Measurements from ENCODE around the gene CAMK2A.

Gene CAMK2A

DNA sequence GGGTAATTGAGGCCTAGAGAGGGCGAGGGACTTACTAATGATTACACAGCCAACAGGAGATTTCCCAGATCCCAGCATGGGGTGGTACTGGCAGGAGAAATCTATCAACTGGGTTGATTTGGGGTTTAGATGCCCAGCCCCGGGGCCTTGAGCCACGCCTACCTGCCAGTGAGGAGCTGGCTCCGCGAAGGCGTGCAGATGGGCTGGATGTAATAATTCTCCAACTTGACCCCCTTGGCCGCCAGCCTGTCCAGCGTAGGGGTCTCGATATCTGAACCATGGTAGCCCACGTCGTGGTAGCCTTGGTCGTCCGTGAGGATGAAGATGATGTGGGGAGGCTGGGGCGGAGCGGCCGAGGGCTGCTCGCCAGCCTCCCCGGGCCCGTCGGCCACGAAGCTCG, 12.3 kb upstream of the CAMK2A start:
- no peak overlapping the region for H3K27ac Mint-ChIP-seq
- peaks cover 0 to 5% of the 10 kb centered on the region in 2 donors for H3K4me1 Mint-ChIP-seq (ENCODE audit: low read depth in 2 of 2)
- peaks cover 21 to 66% of the 10 kb centered on the region in 2 donors for H3K27me3 Mint-ChIP-seq
- H3K9me3 Mint-ChIP-seq, result no peaks in the 10 kb centered on the region
- H3K4me3 Mint-ChIP-seq, result no peak overlapping the region
- DNase-seq (no peak), ATAC-seq (replicated peaks) (no peak)
- no peaks in the 10 kb centered on the region for H3K36me3 Mint-ChIP-seq (ENCODE audit: insufficient read depth)

DNA sequence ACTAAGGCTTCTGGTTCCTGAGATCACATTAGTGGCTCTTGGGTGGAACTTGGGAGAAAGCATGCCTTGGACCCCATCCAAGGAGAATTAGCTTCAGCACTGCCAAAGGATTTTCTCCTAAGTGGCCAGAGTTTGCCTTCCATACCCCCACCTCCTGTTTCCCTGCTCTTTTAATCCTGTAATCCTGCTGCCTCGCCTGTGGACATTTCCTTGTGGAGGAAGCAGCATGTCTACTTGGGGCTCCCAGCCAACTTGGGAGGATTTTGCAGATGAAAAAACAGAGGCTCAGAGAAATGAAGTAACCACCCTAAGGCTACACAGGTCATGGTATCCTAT, 11.6 kb upstream of the CAMK2A start:
- ATAC-seq (replicated peaks), result no peak
- H3K27me3 Mint-ChIP-seq, result peaks cover 21 to 66% of the 10 kb centered on the region in 2 donors
- DNase-seq, result no peak

GRCh38 chr5:150300496-150301169, 11.1 kb upstream of the CAMK2A start:
- H3K27me3 Mint-ChIP-seq, result peaks cover 21 to 66% of the 10 kb centered on the region in 2 donors
- H3K27ac Mint-ChIP-seq, result no peak overlapping the region
- DNase-seq (no peak), ATAC-seq (replicated peaks) (no peak)
- peaks cover 0 to 4% of the 10 kb centered on the region in 2 donors for H3K4me1 Mint-ChIP-seq (ENCODE audit: low read depth in 2 of 2)
- no peak overlapping the region for H3K4me3 Mint-ChIP-seq
- H3K36me3 Mint-ChIP-seq (ENCODE audit: insufficient read depth), result no peaks in the 10 kb centered on the region
- no peaks in the 10 kb centered on the region for H3K9me3 Mint-ChIP-seq

More for the DNA sequence above, 11.6 kb upstream of the CAMK2A start:
- no peaks in the 10 kb centered on the region for H3K9me3 Mint-ChIP-seq
- H3K4me1 Mint-ChIP-seq (ENCODE audit: low read depth in 2 of 2), result peaks cover 0 to 5% of the 10 kb centered on the region in 2 donors
- H3K4me3 Mint-ChIP-seq, result no peak overlapping the region
- H3K27ac Mint-ChIP-seq, result no peak overlapping the region
- H3K36me3 Mint-ChIP-seq (ENCODE audit: insufficient read depth), result no peaks in the 10 kb centered on the region

- no peaks in the 10 kb centered on the region for H3K9me3 Mint-ChIP-seq
- H3K4me3 Mint-ChIP-seq, result no peak overlapping the region
- no peak for DNase-seq
- H3K4me1 Mint-ChIP-seq (ENCODE audit: low read depth in 2 of 2), result no peaks in the 10 kb centered on the region
- no peak for ATAC-seq (replicated peaks)
- H3K36me3 Mint-ChIP-seq (ENCODE audit: insufficient read depth), result no peaks in the 10 kb centered on the region
- no peak overlapping the region for H3K27ac Mint-ChIP-seq
- H3K27me3 Mint-ChIP-seq, result peaks cover 21 to 66% of the 10 kb centered on the region in 2 donors
Observed at GRCh38 chr5:150299571-150300327, 10.2 kb upstream of the CAMK2A start.

GRCh38 chr5:150298701-150299451, 9.3 kb upstream of the CAMK2A start:
- Mint-ChIP-seq H3K4me1 (ENCODE audit: low read depth in 2 of 2) (no peaks in the 10 kb centered on the region), H3K27me3 (peaks cover 21 to 61% of the 10 kb centered on the region in 2 donors), H3K4me3 (no peak overlapping the region), H3K9me3 (no peaks in the 10 kb centered on the region), H3K27ac (no peak overlapping the region), H3K36me3 (ENCODE audit: insufficient read depth) (no peaks in the 10 kb centered on the region)
- no peak for ATAC-seq (replicated peaks)
- DNase-seq, result no peak

DNA sequence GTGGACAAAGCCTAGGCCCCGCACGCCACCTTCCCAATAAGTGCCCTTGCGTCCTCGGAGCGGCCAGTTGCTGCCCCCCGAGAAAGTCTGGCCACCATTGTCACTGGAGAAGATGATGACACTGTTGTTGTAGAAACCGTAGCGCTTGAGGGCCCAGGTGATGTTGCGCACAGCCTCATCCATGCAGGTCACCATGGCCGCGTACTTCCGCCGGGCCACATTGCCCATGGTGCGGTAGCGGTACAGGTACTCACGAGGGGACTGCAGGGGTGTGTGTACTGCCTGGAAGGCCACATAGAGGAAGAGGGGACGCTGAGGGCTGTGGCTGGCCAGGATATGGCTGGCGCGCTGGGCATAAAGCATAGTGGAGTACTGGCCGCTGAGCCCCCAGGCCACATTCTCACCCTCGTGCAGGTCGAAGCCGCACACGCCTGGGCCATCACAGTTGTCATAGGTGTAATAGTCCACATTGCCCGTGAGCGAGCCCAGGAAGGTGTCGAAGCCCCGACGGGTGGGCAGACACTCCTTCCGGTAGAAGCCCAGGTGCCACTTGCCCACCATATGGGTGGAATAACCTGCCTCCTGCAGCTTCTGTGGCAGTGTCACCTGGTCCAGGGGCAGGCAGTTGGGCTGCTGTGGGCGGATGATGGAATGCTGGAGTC, 8.5 kb upstream of the CAMK2A start:
- peaks cover 21 to 59% of the 10 kb centered on the region in 2 donors for H3K27me3 Mint-ChIP-seq
- no peak for ATAC-seq (replicated peaks)
- no peaks in the 10 kb centered on the region for H3K9me3 Mint-ChIP-seq
- no peak overlapping the region for H3K4me3 Mint-ChIP-seq
- no peaks in the 10 kb centered on the region for H3K36me3 Mint-ChIP-seq (ENCODE audit: insufficient read depth)
- DNase-seq, result no peak
- no peak overlapping the region for H3K27ac Mint-ChIP-seq
- H3K4me1 Mint-ChIP-seq (ENCODE audit: low read depth in 2 of 2), result no peaks in the 10 kb centered on the region

GRCh38 chr5:150297236-150297890, 7.8 kb upstream of the CAMK2A start:
- H3K27ac Mint-ChIP-seq, result no peak overlapping the region
- H3K9me3 Mint-ChIP-seq, result no peaks in the 10 kb centered on the region
- H3K27me3 Mint-ChIP-seq, result peaks cover 24 to 51% of the 10 kb centered on the region in 2 donors
- H3K36me3 Mint-ChIP-seq (ENCODE audit: insufficient read depth), result no peaks in the 10 kb centered on the region
- no peak overlapping the region for H3K4me3 Mint-ChIP-seq
- H3K4me1 Mint-ChIP-seq (ENCODE audit: low read depth in 2 of 2), result no peaks in the 10 kb centered on the region
- DNase-seq (no peak), ATAC-seq (replicated peaks) (no peak)

DNA sequence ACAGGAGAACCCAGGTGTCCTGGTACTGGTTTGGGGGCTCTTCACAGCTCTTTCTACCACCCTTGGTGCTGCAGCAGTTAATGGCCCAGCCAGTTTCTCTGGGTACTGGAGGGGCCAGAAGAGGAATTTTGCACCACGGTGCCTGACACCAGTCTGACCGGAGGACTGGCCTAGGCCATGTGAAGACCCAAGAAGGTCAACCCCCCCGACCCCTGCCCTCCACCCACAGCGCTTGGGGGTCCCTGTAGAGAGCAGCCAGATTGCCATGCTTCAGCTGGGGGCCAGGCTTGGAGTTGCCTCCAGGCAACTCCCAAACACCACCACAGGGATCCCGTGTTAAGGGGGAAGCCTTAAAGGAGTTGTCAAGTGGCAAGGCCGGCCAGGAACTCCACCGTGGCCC, 6.9 kb upstream of the CAMK2A start:
- no peak for ATAC-seq (replicated peaks)
- H3K9me3 Mint-ChIP-seq, result no peaks in the 10 kb centered on the region
- H3K4me1 Mint-ChIP-seq (ENCODE audit: low read depth in 2 of 2), result no peaks in the 10 kb centered on the region
- H3K36me3 Mint-ChIP-seq (ENCODE audit: insufficient read depth), result no peaks in the 10 kb centered on the region
- DNase-seq, result no peak
- peaks cover 21 to 43% of the 10 kb centered on the region in 2 donors for H3K27me3 Mint-ChIP-seq
- no peak overlapping the region for H3K4me3 Mint-ChIP-seq
- no peak overlapping the region for H3K27ac Mint-ChIP-seq

DNA sequence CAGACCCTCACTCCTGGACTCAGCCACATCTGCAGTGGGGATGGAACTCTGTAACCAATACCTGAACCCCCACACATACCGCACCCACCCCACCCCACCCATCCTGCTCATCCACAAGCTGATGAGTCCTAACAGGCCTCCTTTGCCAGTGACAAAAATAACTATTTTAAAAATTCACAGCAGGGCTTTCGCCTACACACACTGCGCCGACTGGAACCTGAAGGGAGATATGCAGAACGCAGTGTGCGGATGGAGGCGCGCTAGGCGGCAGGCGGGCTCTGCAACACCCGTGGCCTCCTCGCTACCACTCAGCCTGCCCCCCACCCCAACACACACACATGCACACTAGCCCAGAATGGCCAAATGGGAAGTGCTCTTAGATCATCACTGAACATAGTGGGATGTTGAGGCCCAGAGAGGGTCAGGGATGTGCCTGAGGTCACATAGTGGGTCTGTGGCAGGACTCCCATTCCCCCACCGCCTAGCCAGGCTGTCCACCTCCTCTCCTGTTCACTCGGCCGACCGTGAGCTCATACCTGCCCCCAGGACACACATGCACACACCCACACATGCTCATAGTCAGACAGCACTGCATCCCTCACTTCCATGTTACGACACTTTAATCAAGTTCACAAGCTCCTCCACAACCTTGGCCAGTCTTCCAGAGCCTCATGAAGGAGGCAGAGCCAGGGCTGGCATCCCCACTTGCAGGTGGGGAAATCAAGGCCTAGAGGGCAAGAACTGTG, 6.3 kb upstream of the CAMK2A start:
- H3K27ac Mint-ChIP-seq, result no peak overlapping the region
- H3K27me3 Mint-ChIP-seq, result peaks cover 15 to 37% of the 10 kb centered on the region in 2 donors
- no peak for ATAC-seq (replicated peaks)
- H3K36me3 Mint-ChIP-seq (ENCODE audit: insufficient read depth), result no peaks in the 10 kb centered on the region
- no peaks in the 10 kb centered on the region for H3K4me1 Mint-ChIP-seq (ENCODE audit: low read depth in 2 of 2)
- H3K9me3 Mint-ChIP-seq, result no peaks in the 10 kb centered on the region
- DNase-seq, result no peak
- no peak overlapping the region for H3K4me3 Mint-ChIP-seq

DNA sequence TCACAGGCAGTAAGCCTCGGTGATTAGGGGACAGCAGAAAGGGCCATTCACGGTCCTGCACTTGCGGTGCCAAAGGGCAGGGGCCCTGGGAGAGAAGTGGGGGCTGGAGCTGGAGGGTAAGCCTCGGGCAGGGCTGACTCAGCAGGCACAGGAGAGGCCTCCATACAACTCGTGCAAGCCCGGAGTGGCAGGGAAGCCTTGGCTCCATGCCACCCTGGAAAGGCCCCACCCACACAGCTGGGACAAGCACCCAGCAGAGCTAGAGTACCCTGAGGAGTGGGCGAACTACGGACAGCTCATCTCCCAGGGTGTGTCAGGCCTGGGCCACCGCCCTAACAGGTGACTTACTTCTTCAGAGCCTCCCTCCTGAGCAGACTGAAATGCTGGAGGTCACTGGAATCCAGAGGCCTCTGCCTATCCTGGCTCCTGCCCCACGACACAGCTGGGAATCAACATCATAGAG, 5.6 kb upstream of the CAMK2A start:
- no peak overlapping the region for H3K4me3 Mint-ChIP-seq
- H3K27me3 Mint-ChIP-seq, result peaks cover 10 to 35% of the 10 kb centered on the region in 2 donors
- H3K36me3 Mint-ChIP-seq (ENCODE audit: insufficient read depth), result no peaks in the 10 kb centered on the region
- H3K9me3 Mint-ChIP-seq, result no peaks in the 10 kb centered on the region
- DNase-seq (no peak), ATAC-seq (replicated peaks) (no peak)
- H3K27ac Mint-ChIP-seq, result no peak overlapping the region
- H3K4me1 Mint-ChIP-seq (ENCODE audit: low read depth in 2 of 2), result no peaks in the 10 kb centered on the region

GRCh38 chr5:150294551-150295071, 5.0 kb upstream of the CAMK2A start:
- Mint-ChIP-seq H3K27me3 (peaks cover 5 to 35% of the 10 kb centered on the region in 2 donors), H3K9me3 (no peaks in the 10 kb centered on the region), H3K4me1 (ENCODE audit: low read depth in 2 of 2) (peaks cover 0 to 2% of the 10 kb centered on the region in 2 donors), H3K4me3 (no peak overlapping the region), H3K36me3 (ENCODE audit: insufficient read depth) (no peaks in the 10 kb centered on the region), H3K27ac (no peak overlapping the region)
- ATAC-seq (replicated peaks), result no peak
- DNase-seq, result no peak

All from effector memory CD8-positive, alpha-beta T cell (primary cell).